NT2/D1 (cell line): Measurements from ENCODE around the gene SCAMP3.
A peak's percentile ranks its signal among the peaks of the same experiment; 100 is the strongest.

Experiments used
- DNase-seq: peaks from one replicate; pipeline ENCODE4 v3.0.0-alpha.2; 2011; ENCODE audit warnings: low read depth, low spot score
- H3K27me3 ChIP-seq: 2 replicates; pipeline ENCODE4 v1.6.0; 2011; ENCODE audit warnings: mild to moderate bottlenecking; ENCODE audit not compliant: insufficient read length, insufficient read depth
- H3K36me3 ChIP-seq: 2 replicates; pipeline ENCODE4 v1.6.1; 2011; ENCODE audit warnings: mild to moderate bottlenecking, low read length, mixed read lengths; ENCODE audit not compliant: insufficient read depth, insufficient read length
- H3K4me1 ChIP-seq: 2 replicates; pipeline ENCODE4 v1.5.1; 2011; ENCODE audit not compliant: insufficient read depth, insufficient read length
- H3K4me3 ChIP-seq: 2 replicates; pipeline ENCODE4 v1.5.1; 2011; ENCODE audit warnings: low read depth; ENCODE audit not compliant: insufficient read length
- H3K9ac ChIP-seq: 2 replicates; pipeline ENCODE4 v1.6.0; 2011; ENCODE audit warnings: low read depth; ENCODE audit not compliant: insufficient read length
- H3K9me3 ChIP-seq: 2 replicates; pipeline ENCODE4 v1.5.1; 2011; ENCODE audit warnings: mild to moderate bottlenecking, low read length; ENCODE audit not compliant: insufficient read depth
- SUZ12 ChIP-seq: IDR thresholded peaks from 2 replicates; pipeline ENCODE4 v1.6.1; 2011; ENCODE audit not compliant: insufficient read length, insufficient read depth; ENCODE audit errors: extremely low read depth
- YY1 ChIP-seq: IDR thresholded peaks from 2 replicates; pipeline ENCODE4 v1.6.1; 2011; ENCODE audit not compliant: insufficient read length, insufficient read depth
- ZNF274 ChIP-seq: IDR thresholded peaks from 2 replicates; pipeline ENCODE4 v1.6.1; 2011; ENCODE audit warnings: mild to moderate bottlenecking, low read depth, low read length

Gene SCAMP3

GRCh38 chr1:155301342-155301841 is 39.2 kb upstream of the SCAMP3 start, which contains the start of gene PKLR:
PKLR (minus strand) TSS chr1:155301438; CDS start chr1:155301395, 43 bp downstream.
- H3K4me3 ChIP-seq, result no peak within 1 kb of the TSS
- H3K27me3 ChIP-seq, result peaks cover 3% of the 10 kb centered on the region
- H3K9me3 ChIP-seq, result no peaks in the 10 kb centered on the region
- no peak for DNase-seq
- no peak for TF ChIP-seq YY1
- no peak for TF ChIP-seq SUZ12
- H3K9ac ChIP-seq, result no peak within 1 kb of the TSS
- H3K4me1 ChIP-seq, result peaks cover 5% of the 10 kb centered on the region
- H3K36me3 ChIP-seq, result no peaks in the 10 kb centered on the region

- H3K4me3 ChIP-seq, result no peak overlapping the region
- H3K36me3 ChIP-seq, result no peaks in the 10 kb centered on the region
- no peak overlapping the region for H3K9ac ChIP-seq
- H3K27me3 ChIP-seq, result peaks cover 9% of the 10 kb centered on the region
- H3K9me3 ChIP-seq, result no peaks in the 10 kb centered on the region
- TF ChIP-seq ZNF274, result no peak
- no peak for TF ChIP-seq SUZ12
- TF ChIP-seq YY1, result no peak
- DNase-seq, result no peak
- H3K4me1 ChIP-seq, result peaks cover 5% of the 10 kb centered on the region
Observed at GRCh38 chr1:155300553-155301329, 38.6 kb upstream of the SCAMP3 start.

GRCh38 chr1:155300024-155300423 is 37.9 kb upstream of the SCAMP3 start:
- no peaks in the 10 kb centered on the region for H3K36me3 ChIP-seq
- H3K4me3 ChIP-seq, result no peak overlapping the region
- TF ChIP-seq YY1, result no peak
- TF ChIP-seq SUZ12, result no peak
- no peak for TF ChIP-seq ZNF274
- peaks cover 7% of the 10 kb centered on the region for H3K4me1 ChIP-seq
- no peak overlapping the region for H3K9ac ChIP-seq
- DNase-seq, result no peak
- H3K9me3 ChIP-seq, result no peaks in the 10 kb centered on the region
- H3K27me3 ChIP-seq, result peaks cover 16% of the 10 kb centered on the region

- no peak for DNase-seq
- TF ChIP-seq ZNF274 (no peak), YY1 (no peak), SUZ12 (no peak)
- Histone ChIP-seq H3K4me3 (no peak overlapping the region), H3K4me1 (peaks cover 11% of the 10 kb centered on the region), H3K9me3 (no peaks in the 10 kb centered on the region), H3K27me3 (peaks cover 41% of the 10 kb centered on the region), H3K9ac (no peak overlapping the region), H3K36me3 (no peaks in the 10 kb centered on the region)
Observed at GRCh38 chr1:155297384-155297783, 35.2 kb upstream of the SCAMP3 start.

GRCh38 chr1:155296661-155297060 is 34.5 kb upstream of the SCAMP3 start:
- no peak for DNase-seq
- Histone ChIP-seq H3K36me3 (no peaks in the 10 kb centered on the region), H3K4me1 (peaks cover 10% of the 10 kb centered on the region), H3K9ac (no peak overlapping the region), H3K9me3 (no peaks in the 10 kb centered on the region), H3K27me3 (peaks cover 41% of the 10 kb centered on the region), H3K4me3 (no peak overlapping the region)
- TF ChIP-seq YY1, result no peak
- no peak for TF ChIP-seq SUZ12
- no peak for TF ChIP-seq ZNF274

GRCh38 chr1:155295942-155296267 is 33.7 kb upstream of the SCAMP3 start:
- Histone ChIP-seq H3K27me3 (peaks cover 41% of the 10 kb centered on the region), H3K36me3 (no peaks in the 10 kb centered on the region), H3K9me3 (no peaks in the 10 kb centered on the region), H3K9ac (peak overlapping the region; percentile 76), H3K4me3 (peak overlapping the region; percentile 66), H3K4me1 (peaks cover 9% of the 10 kb centered on the region)
- no peak for DNase-seq
- no peak for TF ChIP-seq ZNF274
- no peak for TF ChIP-seq YY1
- TF ChIP-seq SUZ12, result no peak

GRCh38 chr1:155295183-155295941 is 33.2 kb upstream of the SCAMP3 start:
- Histone ChIP-seq H3K4me3 (peak overlapping the region; percentile 66), H3K36me3 (no peaks in the 10 kb centered on the region), H3K4me1 (peaks cover 9% of the 10 kb centered on the region), H3K27me3 (peaks cover 41% of the 10 kb centered on the region), H3K9me3 (no peaks in the 10 kb centered on the region), H3K9ac (peak overlapping the region; percentile 76)
- DNase-seq, result no peak
- TF ChIP-seq ZNF274, result no peak
- TF ChIP-seq YY1, result no peak
- TF ChIP-seq SUZ12, result peak; percentile 76
